GM23248 (cell line): ENCODE results near the gene MRM3. TPM values are rescaled to one million over a fixed set of nuclear protein-coding genes. Genes with fewer than 3 reads are reported as not detected.
"Not testable (repeated sequence)": the region's sequence is repeated elsewhere in the genome, so short reads cannot be mapped to it uniquely, and the experiment has no call there.

Source experiments
- DNase-seq: peaks from one replicate; pipeline ENCODE4 v3.0.0-alpha.2; 2015
- H2AFZ ChIP-seq: fragments of 200-600 bp; sonication (generic); 2 replicates; pipeline ENCODE4 v1.6.1; 2016; ENCODE audit warnings: antibody characterized with exemption
- H3F3A ChIP-seq: fragments of 200-600 bp; sonication (generic); 2 replicates; pipeline ENCODE4 v1.6.1; 2016; ENCODE audit warnings: mild to moderate bottlenecking, antibody characterized with exemption, mixed run types; ENCODE audit not compliant: insufficient read depth
- H3K27ac ChIP-seq: fragments of 200-600 bp; sonication (generic); 2 replicates; pipeline ENCODE4 v1.5.1; 2016; ENCODE audit warnings: mild to moderate bottlenecking
- H3K27me3 ChIP-seq: fragments of 200-600 bp; sonication (generic); replicated peaks from 2 replicates; pipeline ENCODE4 v1.6.1; 2016; ENCODE audit warnings: mild to moderate bottlenecking; ENCODE audit not compliant: insufficient read depth
- H3K36me3 ChIP-seq: fragments of 200-600 bp; sonication (generic); 2 replicates; pipeline ENCODE4 v1.6.1; 2016; ENCODE audit warnings: low read depth, mild to moderate bottlenecking
- H3K4me1 ChIP-seq: fragments of 200-600 bp; sonication (generic); 2 replicates; pipeline ENCODE4 v1.6.1; 2016; ENCODE audit warnings: mild to moderate bottlenecking; ENCODE audit not compliant: insufficient read depth
- H3K4me2 ChIP-seq: fragments of 200-600 bp; sonication (generic); one replicate; pipeline ENCODE4 v1.6.1; 2016; ENCODE audit warnings: mild to moderate bottlenecking; ENCODE audit not compliant: unreplicated experiment
- H3K4me3 ChIP-seq: fragments of 200-600 bp; sonication (generic); 2 replicates; pipeline ENCODE4 v1.5.1; 2016; ENCODE audit warnings: mild to moderate bottlenecking
- H3K79me2 ChIP-seq: fragments of 200-600 bp; sonication (generic); 2 replicates; pipeline ENCODE4 v1.6.1; 2016; ENCODE audit warnings: mild to moderate bottlenecking; ENCODE audit not compliant: insufficient read depth
- H3K9ac ChIP-seq: fragments of 200-600 bp; sonication (generic); 2 replicates; pipeline ENCODE4 v1.6.1; 2016; ENCODE audit warnings: mild to moderate bottlenecking
- H3K9me2 ChIP-seq: fragments of 200-600 bp; sonication (generic); 2 replicates; pipeline ENCODE4 v1.6.1; 2016; ENCODE audit warnings: mixed run types, mild to moderate bottlenecking, moderate library complexity; ENCODE audit not compliant: insufficient read depth
- H3K9me3 ChIP-seq: fragments of 200-600 bp; sonication (generic); one replicate; pipeline ENCODE4 v1.6.1; 2017; ENCODE audit warnings: low read depth
- H4K20me1 ChIP-seq: fragments of 200-600 bp; sonication (generic); 2 replicates; pipeline ENCODE4 v1.6.0; 2016; ENCODE audit not compliant: insufficient read depth
- EZH2 ChIP-seq: fragments of 200-600 bp; sonication (generic); IDR thresholded peaks from 2 replicates; pipeline ENCODE4 v1.6.1; 2018; ENCODE audit warnings: antibody characterized with exemption, mild to moderate bottlenecking; ENCODE audit not compliant: insufficient read depth, poor library complexity, severe bottlenecking
- EZH2phosphoT487 ChIP-seq: fragments of 200-600 bp; sonication (generic); IDR thresholded peaks from 2 replicates; pipeline ENCODE4 v1.6.1; 2018; ENCODE audit warnings: antibody characterized with exemption, moderate library complexity, mild to moderate bottlenecking, low read depth; ENCODE audit not compliant: insufficient read depth
- WGBS, 2 experiments: methylation state at CpG; one replicate each; pipeline ENCODE4 v1.1.6; 2015 to 2017; ENCODE audit warnings: low lambda C conversion rate in 2 of 2, low coverage in 1 of 2; ENCODE audit errors: missing lambda C conversion rate in 2 of 2; 5-methylcytosine and 5-hydroxymethylcytosine counted together
- in situ Hi-C: fragments of 300-500 bp; cut with MboI; formaldehyde crosslinking; loops from 2 replicates; pipeline ENCODE4 v1.15.0; 2020
- polyA plus RNA-seq: library from polyadenylated mRNA; unstranded; fragments of >200 nt; fragmentation: Nextera tagmentation; extraction: Ambion mirVana; gene quantifications from 2 replicates; pipeline ENCODE4 v1.2.1, GENCODE V29; 2016
- total RNA-seq: library from RNA; depleted of rRNA; stranded (reverse); fragments of >200 nt; shearing (Covaris generic); gene quantifications from 2 replicates; pipeline ENCODE4 v1.2.3, GENCODE V29; 2014

MRM3 gene
- total and polyA plus RNA-seq, 2 experiments from 2014 or later, result 19.1 to 19.3 TPM

DNA sequence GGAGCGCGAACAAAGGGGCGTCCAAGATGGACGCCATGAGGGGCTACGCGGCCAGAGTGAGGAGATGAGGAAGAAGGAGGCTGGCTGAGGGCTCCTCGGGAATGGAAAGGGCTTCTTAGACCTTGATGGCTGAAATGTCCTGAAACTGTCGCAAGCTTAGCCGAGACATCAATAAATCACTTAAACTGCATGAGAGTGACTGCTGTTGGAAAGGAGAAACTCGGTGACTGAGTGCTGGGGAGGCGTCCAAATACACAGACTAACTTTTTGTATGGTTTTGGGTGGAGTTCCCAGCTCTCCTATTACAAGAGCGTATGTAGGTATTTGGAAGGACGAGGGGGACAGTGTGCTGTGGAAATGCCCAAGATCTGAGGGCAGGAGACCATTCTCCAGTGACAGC, 28.7 kb upstream of the MRM3 start:
- Histone ChIP-seq H3K9me3 (no peaks in the 10 kb centered on the region), H4K20me1 (no peaks in the 10 kb centered on the region)
- in situ Hi-C loops, result no loop called here

DNA sequence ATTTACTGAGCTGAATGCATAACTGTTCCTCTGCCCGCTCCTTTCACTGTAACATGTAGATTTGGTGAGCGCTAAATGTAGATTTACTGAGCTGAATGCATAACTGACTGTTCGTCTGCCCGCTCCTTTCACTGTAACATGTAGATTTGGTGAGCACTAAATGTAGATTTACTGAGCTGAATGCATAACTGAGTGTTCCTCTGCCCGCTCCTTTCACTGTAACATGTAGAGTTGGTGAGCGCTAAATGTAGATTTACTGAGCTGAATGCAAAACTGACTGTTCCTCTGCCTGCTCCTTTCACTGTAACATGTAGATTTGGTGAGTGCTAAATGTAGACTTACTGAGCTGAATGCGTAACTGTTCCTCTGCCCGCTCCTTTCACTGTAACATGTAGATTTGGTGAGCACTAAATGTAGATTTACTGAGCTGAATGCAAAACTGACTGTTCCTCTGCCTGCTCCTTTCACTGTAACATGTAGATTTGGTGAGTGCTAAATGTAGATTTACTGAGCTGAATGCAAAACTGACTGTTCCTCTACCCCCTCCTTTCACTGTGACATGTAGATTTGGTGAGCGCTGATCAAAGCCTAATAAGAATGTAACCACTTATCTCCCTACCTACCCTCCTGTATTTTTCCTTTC, 26.7 kb upstream of the MRM3 start:
- H4K20me1 ChIP-seq, H3K4me3 ChIP-seq, H3K27ac ChIP-seq, H3K4me1 ChIP-seq, H3K27me3 ChIP-seq, DNase-seq, H2AFZ ChIP-seq, in situ Hi-C loops, H3K9ac ChIP-seq, H3K4me2 ChIP-seq, H3K9me3 ChIP-seq, H3K9me2 ChIP-seq: not testable (repeated sequence)
- Histone ChIP-seq H3F3A (peaks cover 15% of the 10 kb centered on the region), H3K36me3 (peaks cover 16% of the 10 kb centered on the region; the same call in 1 of the 2 replicates), H3K79me2 (peaks cover 14% of the 10 kb centered on the region)
- 98% methylated on average over 9 of the region's 9 CpGs for WGBS, 2 experiments

More for the DNA sequence above, 28.7 kb upstream of the MRM3 start:
- Histone ChIP-seq H2AFZ (no peak overlapping the region; the same call in 1 of the 2 replicates), H3K4me2 (no peak overlapping the region), H3K79me2 (peaks cover 31% of the 10 kb centered on the region), H3K4me1 (peaks cover 11% of the 10 kb centered on the region; the same call in 1 of the 2 replicates), H3K4me3 (no peak overlapping the region), H3K9ac (no peak overlapping the region), H3F3A (peaks cover 15% of the 10 kb centered on the region), H3K9me2 (no peaks in the 10 kb centered on the region), H3K36me3 (no peaks in the 10 kb centered on the region), H3K27me3 (no peaks in the 10 kb centered on the region), H3K27ac (no peak overlapping the region)
- TF ChIP-seq EZH2phosphoT487, result no peak
- no peak for TF ChIP-seq EZH2
- DNase-seq, result no peak
- 44 to 54% methylated on average over 11 to 13 of the region's 13 CpGs for WGBS, 2 experiments

DNA sequence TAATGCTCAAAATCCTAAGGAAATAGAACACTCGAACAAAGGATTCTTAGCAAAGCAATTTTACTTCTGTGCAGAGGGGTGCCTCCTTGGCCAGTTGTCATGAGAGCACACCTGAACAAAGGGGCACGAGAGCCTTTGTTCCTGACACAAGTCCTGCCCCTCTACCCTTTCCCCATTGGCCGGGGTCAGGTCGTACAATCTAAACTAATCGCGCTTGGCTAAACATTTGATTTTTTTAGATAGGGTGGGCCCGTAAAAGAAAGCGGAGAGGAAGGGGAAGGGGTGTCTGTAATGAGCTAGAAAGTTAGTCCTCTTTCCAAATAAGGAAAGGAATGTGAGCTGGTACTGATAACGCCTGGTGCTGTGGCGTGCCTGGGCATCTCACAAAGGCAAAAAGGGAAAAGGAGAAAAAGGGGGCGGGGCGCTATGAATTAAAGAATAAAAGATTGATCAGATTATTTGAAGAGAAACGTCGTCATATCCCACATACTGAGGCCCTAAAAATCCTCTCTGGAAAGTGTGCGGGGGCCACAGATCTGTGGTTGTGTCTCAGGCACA, 26.1 kb upstream of the MRM3 start:
- H3K9me3 ChIP-seq, H3K9me2 ChIP-seq, H2AFZ ChIP-seq, H4K20me1 ChIP-seq, H3K4me2 ChIP-seq, H3K9ac ChIP-seq, H3K4me1 ChIP-seq, in situ Hi-C loops, H3K27me3 ChIP-seq, H3K27ac ChIP-seq, H3K79me2 ChIP-seq, DNase-seq, H3K4me3 ChIP-seq: not testable (repeated sequence)
- peaks cover 16% of the 10 kb centered on the region; the same call in 1 of the 2 replicates for H3K36me3 ChIP-seq
- WGBS, 2 experiments, result 81 to 83% methylated on average over 15 of the region's 15 CpGs
- peaks cover 15% of the 10 kb centered on the region for H3F3A ChIP-seq

DNA sequence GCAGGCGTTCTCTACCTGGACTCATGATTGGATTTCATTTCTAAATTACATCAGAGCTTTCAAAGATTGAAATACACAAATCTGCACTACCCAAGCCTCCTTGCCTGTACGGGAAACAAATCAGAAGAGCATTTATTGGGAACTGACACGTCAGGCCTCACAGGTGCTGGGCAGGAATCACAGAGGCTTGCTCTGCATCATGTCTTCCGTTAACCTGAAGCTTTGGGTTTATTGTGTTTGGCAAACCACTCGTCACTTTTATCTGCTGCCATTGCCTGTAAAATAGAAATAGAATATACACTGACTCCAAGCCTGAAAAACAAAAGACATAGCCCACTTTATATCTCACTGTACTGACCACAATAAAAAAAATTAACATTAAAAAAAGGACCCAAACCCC, 22.2 kb upstream of the MRM3 start:
- TF ChIP-seq EZH2phosphoT487 (no peak), EZH2 (no peak)
- no peaks in the 10 kb centered on the region for H3K9me3 ChIP-seq
- no peak overlapping the region for H3K27ac ChIP-seq
- H3K4me3 ChIP-seq, result no peak overlapping the region
- H3K4me2 ChIP-seq, result no peak overlapping the region
- H2AFZ ChIP-seq, result no peak overlapping the region
- H4K20me1 ChIP-seq, result no peaks in the 10 kb centered on the region
- H3K9ac ChIP-seq, result no peak overlapping the region
- in situ Hi-C loops, result no loop called here
- WGBS, 2 experiments, result 95 to 99% methylated on average over 5 of the region's 5 CpGs
- H3K4me1 ChIP-seq, result no peaks in the 10 kb centered on the region
- H3K79me2 ChIP-seq, result no peaks in the 10 kb centered on the region
- no peak for DNase-seq
- no peaks in the 10 kb centered on the region for H3K9me2 ChIP-seq
- H3F3A ChIP-seq, result peaks cover 1% of the 10 kb centered on the region; the same call in 1 of the 2 replicates
- H3K27me3 ChIP-seq, result no peaks in the 10 kb centered on the region
- H3K36me3 ChIP-seq, result peaks cover 26% of the 10 kb centered on the region; the same call in 1 of the 2 replicates

DNA sequence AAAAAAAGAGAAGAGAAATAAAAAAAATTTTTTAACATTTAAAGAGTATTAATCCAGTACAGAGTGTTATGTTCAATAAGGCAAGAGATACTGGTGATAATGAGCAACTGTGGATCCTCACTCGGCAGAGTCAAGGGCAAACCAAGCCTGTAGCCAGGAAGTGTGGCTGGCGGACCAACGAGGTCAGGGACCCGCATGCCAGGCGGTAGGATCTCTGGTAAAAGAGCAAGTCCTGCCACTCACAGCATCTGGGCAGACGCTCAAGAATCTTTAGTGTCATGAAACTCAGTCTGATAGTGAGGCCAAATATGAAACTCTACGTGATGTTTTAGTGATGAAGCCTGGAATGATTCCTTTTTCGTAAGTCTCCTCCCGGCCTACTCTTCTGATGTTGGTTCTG, 21.8 kb upstream of the MRM3 start:
- Histone ChIP-seq H3K9me2 (no peaks in the 10 kb centered on the region), H3K79me2 (no peaks in the 10 kb centered on the region), H4K20me1 (no peaks in the 10 kb centered on the region), H3F3A (no peaks in the 10 kb centered on the region), H2AFZ (no peak overlapping the region), H3K4me2 (no peak overlapping the region), H3K27ac (no peak overlapping the region), H3K4me3 (no peak overlapping the region), H3K9me3 (no peaks in the 10 kb centered on the region), H3K9ac (no peak overlapping the region), H3K27me3 (no peaks in the 10 kb centered on the region), H3K36me3 (peaks cover 26% of the 10 kb centered on the region; the same call in 1 of the 2 replicates), H3K4me1 (no peaks in the 10 kb centered on the region)
- no peak for DNase-seq
- 90 to 94% methylated on average over 9 of the region's 9 CpGs for WGBS, 2 experiments
- TF ChIP-seq EZH2 (no peak), EZH2phosphoT487 (no peak)
- in situ Hi-C loops, result no loop called here
